ENCODE data around the gene OCA2. TPM values are rescaled to one million over a fixed set of nuclear protein-coding genes. Genes with fewer than 3 reads are reported as not detected.

The OCA2 gene
- total RNA-seq, 2 experiments from 2014 or later = not detected

GRCh38 chr15:28079313-28079969, 19.7 kb downstream of the OCA2 start:
- Mint-ChIP-seq H3K27ac (no peak overlapping the region), H3K4me3 (no peak overlapping the region), H3K4me1 (no peaks in the 10 kb centered on the region), H3K27me3 (no peaks in the 10 kb centered on the region), H3K36me3 (ENCODE audit: low read depth) (no peaks in the 10 kb centered on the region), H3K9me3 (no peaks in the 10 kb centered on the region)
- no peak for DNase-seq
- CTCF ChIA-PET = no interaction called here
- POLR2A ChIA-PET = no interaction called here

GRCh38 chr15:28078191-28078719, 20.9 kb downstream of the OCA2 start:
- POLR2A ChIA-PET = no interaction called here
- H3K4me3 Mint-ChIP-seq = no peak overlapping the region
- no peaks in the 10 kb centered on the region for H3K9me3 Mint-ChIP-seq
- no peaks in the 10 kb centered on the region for H3K36me3 Mint-ChIP-seq (ENCODE audit: low read depth)
- no peak overlapping the region for H3K27ac Mint-ChIP-seq
- DNase-seq = no peak
- no peaks in the 10 kb centered on the region for H3K4me1 Mint-ChIP-seq
- H3K27me3 Mint-ChIP-seq = no peaks in the 10 kb centered on the region
- CTCF ChIA-PET = no interaction called here

- H3K27me3 Mint-ChIP-seq = no peaks in the 10 kb centered on the region
- no peaks in the 10 kb centered on the region for H3K36me3 Mint-ChIP-seq (ENCODE audit: low read depth)
- H3K4me3 Mint-ChIP-seq = no peak overlapping the region
- no peak for DNase-seq
- no peaks in the 10 kb centered on the region for H3K4me1 Mint-ChIP-seq
- ChIA-PET CTCF (no interaction called here), POLR2A (no interaction called here)
- H3K27ac Mint-ChIP-seq = no peak overlapping the region
- H3K9me3 Mint-ChIP-seq = no peaks in the 10 kb centered on the region
Measured at GRCh38 chr15:28075573-28075972, 23.5 kb downstream of the OCA2 start.

- Mint-ChIP-seq H3K27ac (no peak overlapping the region), H3K4me1 (no peaks in the 10 kb centered on the region), H3K27me3 (peaks cover 12% of the 10 kb centered on the region), H3K9me3 (no peaks in the 10 kb centered on the region), H3K4me3 (no peak overlapping the region), H3K36me3 (ENCODE audit: low read depth) (no peaks in the 10 kb centered on the region)
- ChIA-PET CTCF (no interaction called here), POLR2A (no interaction called here)
- DNase-seq = no peak
Measured at GRCh38 chr15:28068930-28069329, 30.2 kb downstream of the OCA2 start.

GRCh38 chr15:28066231-28066630, 32.9 kb downstream of the OCA2 start:
- H3K4me1 Mint-ChIP-seq = no peaks in the 10 kb centered on the region
- ChIA-PET POLR2A (no interaction called here), CTCF (no interaction called here)
- DNase-seq = no peak
- H3K4me3 Mint-ChIP-seq = no peak overlapping the region
- H3K27me3 Mint-ChIP-seq = peaks cover 12% of the 10 kb centered on the region
- H3K9me3 Mint-ChIP-seq = no peaks in the 10 kb centered on the region
- H3K27ac Mint-ChIP-seq = no peak overlapping the region
- H3K36me3 Mint-ChIP-seq (ENCODE audit: low read depth) = no peaks in the 10 kb centered on the region

- CTCF ChIA-PET = no interaction called here
- H3K4me3 Mint-ChIP-seq = no peak overlapping the region
- H3K9me3 Mint-ChIP-seq = no peaks in the 10 kb centered on the region
- H3K27ac Mint-ChIP-seq = no peak overlapping the region
- H3K4me1 Mint-ChIP-seq = no peaks in the 10 kb centered on the region
- no peaks in the 10 kb centered on the region for H3K36me3 Mint-ChIP-seq (ENCODE audit: low read depth)
- H3K27me3 Mint-ChIP-seq = peaks cover 5% of the 10 kb centered on the region
- POLR2A ChIA-PET = no interaction called here
- no peak for DNase-seq
Measured at GRCh38 chr15:28060005-28060404, 39.1 kb downstream of the OCA2 start.

- DNase-seq = no peak
- Mint-ChIP-seq H3K27ac (no peak overlapping the region), H3K4me3 (no peak overlapping the region), H3K4me1 (no peaks in the 10 kb centered on the region), H3K9me3 (no peaks in the 10 kb centered on the region), H3K36me3 (ENCODE audit: low read depth) (no peaks in the 10 kb centered on the region), H3K27me3 (no peaks in the 10 kb centered on the region)
- ChIA-PET POLR2A (no interaction called here), CTCF (no interaction called here)
Measured at GRCh38 chr15:28058082-28058481, 41.0 kb downstream of the OCA2 start.

GRCh38 chr15:28051955-28052633, 47.0 kb downstream of the OCA2 start:
- Mint-ChIP-seq H3K4me3 (no peak overlapping the region), H3K9me3 (no peaks in the 10 kb centered on the region), H3K27me3 (peaks cover 1% of the 10 kb centered on the region), H3K36me3 (ENCODE audit: low read depth) (no peaks in the 10 kb centered on the region), H3K27ac (no peak overlapping the region), H3K4me1 (no peaks in the 10 kb centered on the region)
- ChIA-PET CTCF (no interaction called here), POLR2A (no interaction called here)
- no peak for DNase-seq

- H3K27me3 Mint-ChIP-seq = peaks cover 3% of the 10 kb centered on the region
Measured at GRCh38 chr15:28049581-28049980, 49.5 kb downstream of the OCA2 start.

GRCh38 chr15:28047277-28047676, 51.8 kb downstream of the OCA2 start:
- H3K4me1 Mint-ChIP-seq = no peaks in the 10 kb centered on the region
- H3K27ac Mint-ChIP-seq = no peak overlapping the region
- H3K4me3 Mint-ChIP-seq = no peak overlapping the region
- H3K27me3 Mint-ChIP-seq = peaks cover 3% of the 10 kb centered on the region
- CTCF ChIA-PET = interaction anchor here (0.7 kb wide), 1 partner anchor 38 kb away, joined by 3 read pairs; no protein-coding TSS in a partner anchor
- H3K9me3 Mint-ChIP-seq = no peaks in the 10 kb centered on the region
- POLR2A ChIA-PET = no interaction called here
- H3K36me3 Mint-ChIP-seq (ENCODE audit: low read depth) = no peaks in the 10 kb centered on the region
- DNase-seq = no peak

More at GRCh38 chr15:28049581-28049980, 49.5 kb downstream of the OCA2 start:
- H3K4me3 Mint-ChIP-seq = no peak overlapping the region
- no peaks in the 10 kb centered on the region for H3K36me3 Mint-ChIP-seq (ENCODE audit: low read depth)
- no peak for DNase-seq
- no peaks in the 10 kb centered on the region for H3K9me3 Mint-ChIP-seq
- no peak overlapping the region for H3K27ac Mint-ChIP-seq
- no peaks in the 10 kb centered on the region for H3K4me1 Mint-ChIP-seq
- CTCF ChIA-PET = interaction anchor here (0.6 kb wide), 1 partner anchor 58 kb away, joined by 3 read pairs; no protein-coding TSS in a partner anchor
- POLR2A ChIA-PET = no interaction called here

GRCh38 chr15:28044121-28044672, 54.9 kb downstream of the OCA2 start:
- H3K4me3 Mint-ChIP-seq = no peak overlapping the region
- H3K4me1 Mint-ChIP-seq = no peaks in the 10 kb centered on the region

GRCh38 chr15:28043691-28044091, 55.4 kb downstream of the OCA2 start:
- no peaks in the 10 kb centered on the region for H3K9me3 Mint-ChIP-seq
- DNase-seq = no peak
- H3K4me3 Mint-ChIP-seq = no peak overlapping the region
- POLR2A ChIA-PET = no interaction called here
- H3K4me1 Mint-ChIP-seq = no peaks in the 10 kb centered on the region
- no peak overlapping the region for H3K27ac Mint-ChIP-seq
- no peaks in the 10 kb centered on the region for H3K36me3 Mint-ChIP-seq (ENCODE audit: low read depth)
- H3K27me3 Mint-ChIP-seq = peaks cover 2% of the 10 kb centered on the region
- CTCF ChIA-PET = no interaction called here

More at GRCh38 chr15:28044121-28044672, 54.9 kb downstream of the OCA2 start:
- no peak for DNase-seq
- CTCF ChIA-PET = no interaction called here
- Mint-ChIP-seq H3K27me3 (peaks cover 2% of the 10 kb centered on the region), H3K27ac (no peak overlapping the region), H3K9me3 (no peaks in the 10 kb centered on the region), H3K36me3 (ENCODE audit: low read depth) (no peaks in the 10 kb centered on the region)
- POLR2A ChIA-PET = no interaction called here

GRCh38 chr15:28037969-28038590, 61.0 kb downstream of the OCA2 start:
- H3K9me3 Mint-ChIP-seq = no peaks in the 10 kb centered on the region
- no peaks in the 10 kb centered on the region for H3K4me1 Mint-ChIP-seq
- no peaks in the 10 kb centered on the region for H3K27me3 Mint-ChIP-seq

More at GRCh38 chr15:28037969-28038590, 61.0 kb downstream of the OCA2 start:
- ChIA-PET CTCF (no interaction called here), POLR2A (no interaction called here)
- Mint-ChIP-seq H3K4me3 (no peak overlapping the region), H3K36me3 (ENCODE audit: low read depth) (no peaks in the 10 kb centered on the region), H3K27ac (no peak overlapping the region)
- no peak for DNase-seq

All from activated CD4-positive, alpha-beta memory T cell treated with anti-CD3 and anti-CD28 coated beads, Interleukin-2, amount 10 ng/mL, durations not matched to agents 7 days and 5 days (primary cell).